ENCODE results near the gene PPP6R2. TPM values are rescaled to one million over a fixed set of nuclear protein-coding genes. Genes with fewer than 3 reads are reported as not detected.
A peak's percentile ranks its signal among the peaks of the same experiment; 100 is the strongest.

The PPP6R2 gene
- total RNA-seq, 1 experiment from 2014 or later, result 62.1 TPM

DNA sequence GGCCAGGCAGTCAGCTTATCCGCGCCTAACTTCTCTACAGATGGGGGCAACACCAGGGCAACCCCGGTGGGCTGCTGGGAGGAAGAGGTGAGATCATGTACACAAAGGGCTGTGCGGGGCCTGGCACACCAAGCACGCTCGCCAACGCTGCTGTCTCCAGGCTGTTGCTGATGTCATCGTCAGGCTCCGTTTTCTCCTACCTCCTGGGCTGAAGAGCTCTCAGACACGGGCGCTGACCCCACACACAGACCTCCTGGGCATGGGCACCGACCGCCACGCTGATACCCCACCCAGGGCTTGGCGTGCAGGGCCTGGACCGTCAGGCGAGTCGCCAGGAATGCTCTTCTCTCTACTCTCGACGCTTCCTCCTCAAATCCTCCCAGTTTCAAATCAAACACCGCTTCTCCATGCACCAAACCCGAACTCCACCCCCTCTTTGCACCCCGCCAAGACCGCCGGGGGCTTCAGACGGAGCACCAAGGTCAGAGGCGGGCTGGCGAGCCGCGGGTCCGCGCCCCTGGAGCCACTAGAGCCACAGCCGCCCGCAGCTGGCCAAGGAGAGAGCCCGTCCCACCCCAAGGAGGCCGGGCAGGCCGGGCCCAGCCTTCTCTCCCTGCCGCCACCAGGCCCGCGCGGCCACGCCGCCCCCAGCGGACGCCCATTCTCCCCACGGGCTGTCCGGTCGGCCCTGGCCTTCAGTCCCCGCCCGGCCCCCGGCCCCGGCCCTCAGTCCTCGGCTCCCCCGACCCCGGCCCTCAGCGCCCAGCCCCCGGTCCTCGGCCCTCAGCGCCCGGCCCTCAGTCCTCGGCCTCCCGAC, 130.9 kb downstream of the PPP6R2 start:
- Histone ChIP-seq H3K4me3 (peak overlapping the region; percentile 94), H3K4me1 (replicated peaks) (peaks cover 34% of the 10 kb centered on the region), H3K36me3 (peaks cover 33% of the 10 kb centered on the region), H3K27ac (peak overlapping the region; percentile 42), H3K9me3 (replicated peaks) (no peaks in the 10 kb centered on the region), H3K27me3 (replicated peaks) (peaks cover 3% of the 10 kb centered on the region; the same call in 1 of the 2 replicates)
- DNase-seq (ENCODE audit: low read depth in 1 of 2, low spot score in 2 of 2), result peak; percentile 56 to 66

DNA sequence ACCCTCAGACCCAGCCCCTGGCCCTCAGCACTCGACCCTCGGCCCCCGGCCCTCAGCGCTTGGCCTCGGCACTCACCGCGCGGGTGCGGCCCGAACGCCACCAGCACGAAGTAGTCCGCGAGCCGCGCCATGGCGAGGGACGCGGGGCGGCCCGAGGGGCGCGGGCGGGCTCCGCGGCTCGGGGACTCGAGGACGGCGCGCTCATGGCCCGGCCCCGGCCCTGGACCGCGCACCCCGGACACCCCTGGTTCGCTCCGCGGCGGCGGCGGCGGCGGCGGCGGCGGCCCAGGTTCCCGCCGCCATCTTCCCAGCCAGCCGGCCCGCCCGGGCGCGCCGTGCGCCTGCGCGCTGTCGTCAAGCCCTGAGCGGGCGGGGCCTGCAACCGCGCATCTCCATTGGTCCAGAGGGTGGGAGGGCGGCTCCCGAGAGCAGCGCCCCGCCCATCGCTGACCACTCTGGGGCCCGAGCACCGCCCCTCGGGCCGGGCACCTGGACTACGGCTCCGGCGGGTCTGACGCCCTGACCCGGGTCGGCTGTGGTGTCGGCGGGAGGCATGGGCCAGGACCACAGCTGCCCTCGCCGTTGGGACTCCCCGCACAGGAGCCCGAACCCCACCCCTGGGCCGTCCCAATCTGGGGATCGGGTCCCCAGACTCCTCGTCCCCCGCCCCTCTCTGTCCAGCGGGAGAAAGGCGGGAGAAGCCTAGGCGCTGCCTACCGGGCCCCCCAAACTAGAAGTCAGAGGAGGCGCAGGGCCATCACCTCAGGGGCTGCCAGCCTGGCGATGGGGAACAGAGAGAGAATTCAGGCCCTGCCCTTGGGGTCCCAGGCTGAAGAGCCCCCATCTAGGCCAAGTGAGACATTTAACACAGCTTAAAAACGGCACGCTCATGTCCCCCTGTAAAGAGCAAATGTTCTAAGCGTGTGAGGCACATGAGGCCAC, 131.9 kb downstream of the PPP6R2 start, which contains the start of gene SBF1:
Gene SBF1 (minus strand): TSS at position 326 of the 942 bp plus-strand sequence. CDS start 195 bp downstream, at position 131.
- peaks cover 31% of the 10 kb centered on the region for H3K36me3 ChIP-seq
- peak; percentile 83 to 90 for DNase-seq (ENCODE audit: low read depth in 1 of 2, low spot score in 2 of 2)
- H3K9me3 ChIP-seq (replicated peaks), result no peaks in the 10 kb centered on the region
- H3K4me1 ChIP-seq (replicated peaks), result peaks cover 28% of the 10 kb centered on the region
- H3K27me3 ChIP-seq (replicated peaks), result peaks cover 10% of the 10 kb centered on the region
- peak within 1 kb of the TSS; percentile 42 for H3K27ac ChIP-seq
- H3K4me3 ChIP-seq, result peak within 1 kb of the TSS; percentile 94

DNA sequence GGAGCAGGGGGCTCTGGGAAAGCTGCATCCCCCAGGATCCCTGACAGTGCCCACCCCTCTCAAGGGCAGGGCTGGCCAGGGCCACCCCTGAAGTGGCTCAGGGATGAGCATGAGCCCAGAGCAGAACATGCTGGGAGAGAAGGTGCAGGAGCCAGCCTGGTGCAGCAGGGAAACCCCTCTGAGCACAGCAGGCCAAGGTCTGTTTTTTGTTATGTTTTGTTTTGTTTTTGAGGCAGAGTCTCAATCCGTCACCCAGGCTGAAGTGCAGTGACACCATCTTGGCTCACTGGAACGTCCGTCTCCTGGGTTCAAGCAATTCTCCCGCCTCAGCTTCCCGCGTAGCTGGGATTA, 132.5 kb downstream of the PPP6R2 start:
- H3K27me3 ChIP-seq (replicated peaks), result peaks cover 17% of the 10 kb centered on the region
- H3K4me1 ChIP-seq (replicated peaks), result peaks cover 21% of the 10 kb centered on the region
- no peak for DNase-seq (ENCODE audit: low read depth in 1 of 2, low spot score in 2 of 2)
- no peak overlapping the region for H3K4me3 ChIP-seq
- H3K9me3 ChIP-seq (replicated peaks), result no peaks in the 10 kb centered on the region
- no peak overlapping the region for H3K27ac ChIP-seq
- H3K36me3 ChIP-seq, result peaks cover 31% of the 10 kb centered on the region

DNA sequence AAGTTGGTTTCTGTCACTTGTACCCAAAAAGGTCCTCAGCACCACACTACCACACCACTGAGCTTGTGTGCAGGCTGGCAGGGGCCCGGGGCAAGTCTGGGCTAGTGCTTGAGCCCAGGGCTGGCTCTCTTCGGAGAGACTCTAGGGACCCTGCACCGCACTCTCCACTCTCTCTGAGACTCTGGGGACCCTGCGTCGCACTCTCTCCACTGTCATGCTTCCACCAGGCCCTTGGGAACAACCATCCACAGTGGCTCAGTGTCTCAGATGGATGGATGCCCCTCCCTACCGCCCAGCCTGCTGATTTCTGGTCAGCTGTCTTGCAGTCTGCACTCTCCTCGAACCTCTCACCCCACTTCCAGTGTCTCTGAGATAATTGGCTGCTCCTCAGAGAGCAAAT, 133.7 kb downstream of the PPP6R2 start:
- H3K4me3 ChIP-seq, result no peak overlapping the region
- peaks cover 26% of the 10 kb centered on the region for H3K36me3 ChIP-seq
- H3K9me3 ChIP-seq (replicated peaks), result no peaks in the 10 kb centered on the region
- H3K27me3 ChIP-seq (replicated peaks), result peaks cover 29% of the 10 kb centered on the region
- no peak for DNase-seq (ENCODE audit: low read depth in 1 of 2, low spot score in 2 of 2)
- peaks cover 28% of the 10 kb centered on the region for H3K4me1 ChIP-seq (replicated peaks)
- no peak overlapping the region for H3K27ac ChIP-seq

DNA sequence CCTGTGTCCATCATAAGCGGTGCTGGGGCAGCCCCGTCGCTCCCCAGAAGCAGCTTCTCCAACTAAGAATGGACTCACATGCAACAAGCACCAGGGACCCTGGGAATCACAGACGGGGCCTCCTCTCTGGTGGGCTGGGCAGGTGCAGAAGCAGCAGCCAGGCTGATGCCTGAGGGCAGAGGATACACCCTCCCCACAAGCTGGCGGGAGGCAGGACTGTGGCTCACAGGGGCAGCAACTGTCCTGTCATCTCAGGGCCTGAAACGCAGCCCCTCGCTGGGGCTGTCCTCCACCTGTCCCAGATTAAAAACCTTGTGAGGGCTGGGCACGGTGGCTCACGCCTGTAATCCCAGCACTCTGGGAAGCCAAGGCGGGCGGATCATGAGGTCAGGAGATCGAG, 134.8 kb downstream of the PPP6R2 start:
- H3K4me1 ChIP-seq (replicated peaks), result peaks cover 28% of the 10 kb centered on the region
- H3K9me3 ChIP-seq (replicated peaks), result no peaks in the 10 kb centered on the region
- no peak for DNase-seq (ENCODE audit: low read depth in 1 of 2, low spot score in 2 of 2)
- H3K27me3 ChIP-seq (replicated peaks), result peaks cover 38% of the 10 kb centered on the region
- no peak overlapping the region for H3K4me3 ChIP-seq
- peaks cover 16% of the 10 kb centered on the region for H3K36me3 ChIP-seq
- no peak overlapping the region for H3K27ac ChIP-seq

DNA sequence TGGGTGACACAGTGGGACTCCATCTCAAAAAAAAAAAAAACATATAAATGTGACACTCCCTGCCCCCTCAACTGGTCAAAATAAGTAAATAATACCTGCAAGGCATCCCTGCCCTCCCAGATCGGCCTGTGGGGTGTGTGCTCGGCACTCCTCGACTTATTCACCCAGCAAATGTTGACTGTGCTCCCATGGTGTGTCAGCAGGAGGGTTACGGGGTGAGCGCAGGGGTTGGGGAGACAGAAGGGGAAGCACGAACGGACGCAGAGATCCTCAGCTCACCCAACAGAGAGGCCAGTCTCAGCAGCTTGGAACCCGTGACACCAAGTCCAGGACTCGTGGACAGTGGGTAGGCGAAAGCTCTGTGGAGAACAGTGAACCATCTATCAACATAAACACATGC, 136.6 kb downstream of the PPP6R2 start:
- Histone ChIP-seq H3K27ac (no peak overlapping the region), H3K4me1 (replicated peaks) (peaks cover 16% of the 10 kb centered on the region), H3K27me3 (replicated peaks) (peaks cover 38% of the 10 kb centered on the region), H3K36me3 (peaks cover under 1% of the 10 kb centered on the region; the same call in 1 of the 2 replicates), H3K4me3 (no peak overlapping the region), H3K9me3 (replicated peaks) (no peaks in the 10 kb centered on the region)
- DNase-seq (ENCODE audit: low read depth in 1 of 2, low spot score in 2 of 2), result no peak

DNA sequence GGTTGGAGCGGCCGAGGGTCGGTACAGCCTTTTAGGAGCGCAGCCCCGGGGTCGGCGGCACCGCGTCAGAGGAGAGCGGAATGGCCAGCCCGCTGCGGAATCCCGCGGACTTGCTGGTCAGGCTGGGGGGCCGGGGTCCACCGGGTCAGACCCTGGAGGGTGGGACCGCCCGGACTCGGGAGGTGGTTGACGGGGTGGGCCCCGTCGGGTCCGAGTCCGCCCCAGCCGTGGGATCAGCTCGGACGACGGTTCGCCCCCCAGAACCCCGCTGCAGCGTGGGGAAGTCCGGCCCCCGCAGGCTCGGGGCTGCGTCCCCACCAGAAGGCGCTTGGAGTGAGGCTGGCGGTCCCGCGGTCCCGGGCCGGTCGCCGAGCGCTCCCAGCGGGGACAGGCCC, 137.9 kb downstream of the PPP6R2 start:
- Histone ChIP-seq H3K4me3 (peak overlapping the region; percentile 26), H3K36me3 (no peaks in the 10 kb centered on the region), H3K4me1 (replicated peaks) (peaks cover 8% of the 10 kb centered on the region; the same call in 1 of the 2 replicates), H3K27me3 (replicated peaks) (peaks cover 38% of the 10 kb centered on the region), H3K9me3 (replicated peaks) (no peaks in the 10 kb centered on the region), H3K27ac (no peak overlapping the region)
- DNase-seq (ENCODE audit: low read depth in 1 of 2, low spot score in 2 of 2), result no peak

DNA sequence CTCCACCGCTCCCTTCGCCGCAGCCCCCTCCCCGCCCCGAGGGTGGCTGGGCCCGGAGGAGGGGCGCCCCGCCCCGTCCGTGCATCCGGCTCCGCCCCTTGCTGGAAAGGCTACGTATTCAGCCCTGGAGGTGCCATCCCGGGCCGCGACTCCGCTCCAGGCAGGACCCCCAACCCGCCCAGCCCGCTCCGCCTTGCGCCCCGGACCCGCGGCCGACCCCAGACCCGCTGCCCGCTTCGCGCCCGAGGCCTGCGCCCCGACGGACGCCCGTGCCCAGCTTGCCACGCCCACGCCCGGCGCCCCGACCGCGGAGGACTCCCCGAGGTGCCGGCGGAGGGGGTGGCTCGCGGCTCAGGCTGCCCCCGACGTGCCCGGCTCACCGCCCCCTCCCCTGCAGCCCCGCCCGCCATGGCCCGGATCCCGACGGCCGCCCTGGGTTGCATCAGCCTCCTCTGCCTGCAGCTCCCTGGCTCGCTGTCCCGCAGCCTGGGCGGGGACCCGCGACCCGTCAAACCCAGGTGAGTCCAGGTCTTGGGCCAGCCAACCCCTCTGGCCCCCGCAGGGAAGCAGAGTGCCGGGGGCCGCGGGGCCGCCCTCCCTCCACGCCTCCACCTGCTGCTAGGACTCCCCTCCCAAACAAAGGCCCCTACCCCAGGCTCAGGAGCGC, 138.4 kb downstream of the PPP6R2 start, which contains the start of gene ADM2:
Gene ADM2 (plus strand): TSS at position 104 of the 667 bp plus-strand sequence. CDS start 305 bp downstream, at position 409.
- H3K27ac ChIP-seq, result no peak within 1 kb of the TSS
- DNase-seq (ENCODE audit: low read depth in 1 of 2, low spot score in 2 of 2), result no peak
- no peaks in the 10 kb centered on the region for H3K36me3 ChIP-seq
- peaks cover 38% of the 10 kb centered on the region for H3K27me3 ChIP-seq (replicated peaks)
- H3K9me3 ChIP-seq (replicated peaks), result no peaks in the 10 kb centered on the region
- peak within 1 kb of the TSS; percentile 26 for H3K4me3 ChIP-seq
- H3K4me1 ChIP-seq (replicated peaks), result peaks cover 8% of the 10 kb centered on the region; the same call in 1 of the 2 replicates

DNA sequence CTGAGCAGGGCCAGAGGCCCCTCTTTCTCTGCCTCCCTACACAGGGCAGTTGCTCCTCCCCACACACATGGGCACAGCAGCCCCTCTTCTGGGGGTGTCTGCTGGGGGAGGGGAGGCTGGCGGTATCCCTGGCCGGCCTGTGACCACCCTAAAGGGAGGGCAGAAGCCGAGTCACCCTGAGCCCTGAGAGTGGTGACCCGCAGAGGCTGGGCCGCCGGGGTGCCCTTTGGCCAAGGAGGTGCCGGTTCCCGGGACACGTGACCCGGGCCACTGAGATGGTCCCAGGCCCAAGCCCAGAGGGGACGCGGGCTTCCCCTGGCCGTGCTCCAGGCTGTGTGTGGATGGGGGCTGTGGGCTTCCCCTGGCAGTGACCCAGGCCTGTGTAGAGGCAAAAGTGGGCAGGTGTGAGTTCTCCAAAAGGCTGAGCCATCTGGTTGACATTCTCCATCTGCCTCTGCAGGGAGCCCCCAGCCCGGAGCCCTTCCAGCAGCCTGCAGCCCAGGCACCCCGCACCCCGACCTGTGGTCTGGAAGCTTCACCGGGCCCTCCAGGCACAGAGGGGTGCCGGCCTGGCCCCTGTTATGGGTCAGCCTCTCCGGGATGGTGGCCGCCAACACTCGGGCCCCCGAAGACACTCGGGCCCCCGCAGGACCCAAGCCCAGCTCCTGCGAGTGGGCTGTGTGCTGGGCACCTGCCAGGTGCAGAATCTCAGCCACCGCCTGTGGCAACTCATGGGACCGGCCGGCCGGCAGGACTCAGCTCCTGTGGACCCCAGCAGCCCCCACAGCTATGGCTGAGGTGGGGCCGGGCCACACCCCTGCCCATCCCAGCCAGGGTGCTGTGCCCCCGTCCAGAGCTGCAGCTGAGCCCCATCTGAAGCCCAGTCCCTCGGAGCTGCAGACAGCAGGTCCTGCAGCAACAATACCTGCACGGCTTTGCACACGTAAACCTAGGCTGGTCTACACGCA, 139.3 kb downstream of the PPP6R2 start:
- no peaks in the 10 kb centered on the region for H3K9me3 ChIP-seq (replicated peaks)
- no peak overlapping the region for H3K27ac ChIP-seq
- peaks cover 8% of the 10 kb centered on the region; the same call in 1 of the 2 replicates for H3K4me1 ChIP-seq (replicated peaks)
- no peak for DNase-seq (ENCODE audit: low read depth in 1 of 2, low spot score in 2 of 2)
- peaks cover 38% of the 10 kb centered on the region for H3K27me3 ChIP-seq (replicated peaks)
- H3K4me3 ChIP-seq, result peak overlapping the region; percentile 26; the same call in 1 of the 2 replicates
- H3K36me3 ChIP-seq, result no peaks in the 10 kb centered on the region

DNA sequence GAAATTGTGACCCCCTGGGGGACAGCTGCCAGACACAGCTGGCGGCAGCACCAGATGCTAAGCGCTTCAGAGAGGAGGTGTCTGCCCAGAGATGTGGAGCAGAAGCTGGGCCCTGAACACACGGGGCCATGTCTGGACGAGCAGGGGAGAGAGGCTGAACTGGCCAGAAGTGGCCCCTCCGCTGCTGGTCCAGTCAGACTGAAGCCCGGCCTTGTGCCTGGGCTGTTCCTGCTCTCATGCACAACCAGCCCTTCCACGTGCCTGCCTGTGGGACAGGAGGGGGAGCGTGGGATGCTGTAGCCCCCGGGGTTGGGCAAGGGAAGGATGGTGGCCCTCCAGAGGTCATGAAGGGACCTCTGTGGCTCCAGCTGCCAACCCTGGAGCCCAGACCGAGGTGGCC, 140.0 kb downstream of the PPP6R2 start:
- Histone ChIP-seq H3K4me1 (replicated peaks) (peaks cover 8% of the 10 kb centered on the region; the same call in 1 of the 2 replicates), H3K9me3 (replicated peaks) (no peaks in the 10 kb centered on the region), H3K27ac (no peak overlapping the region), H3K4me3 (no peak overlapping the region), H3K36me3 (no peaks in the 10 kb centered on the region), H3K27me3 (replicated peaks) (peaks cover 38% of the 10 kb centered on the region)
- DNase-seq (ENCODE audit: low read depth in 1 of 2, low spot score in 2 of 2), result no peak

DNA sequence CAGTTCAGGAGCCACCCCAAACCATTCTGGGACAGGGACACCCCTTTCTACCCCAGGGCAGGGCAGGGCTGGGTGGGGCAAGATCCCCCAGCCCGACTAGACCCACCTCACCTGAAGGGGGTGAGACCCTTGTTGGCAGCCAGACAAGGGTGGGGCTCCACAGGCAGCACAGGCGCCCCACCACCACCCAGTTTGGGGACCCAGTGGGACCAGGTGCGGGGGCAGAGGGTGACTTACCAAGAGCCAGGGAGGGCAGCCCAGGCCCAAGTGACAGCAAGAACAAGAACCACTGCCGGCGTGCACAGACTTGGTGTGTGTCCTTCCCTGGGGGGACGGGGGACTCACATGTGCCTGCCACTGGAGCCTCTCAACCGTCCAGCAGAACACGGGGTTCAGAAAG, 140.4 kb downstream of the PPP6R2 start:
- no peaks in the 10 kb centered on the region for H3K36me3 ChIP-seq
- peaks cover 38% of the 10 kb centered on the region for H3K27me3 ChIP-seq (replicated peaks)
- H3K4me3 ChIP-seq, result no peak overlapping the region
- no peak overlapping the region for H3K27ac ChIP-seq
- DNase-seq (ENCODE audit: low read depth in 1 of 2, low spot score in 2 of 2), result no peak
- H3K9me3 ChIP-seq (replicated peaks), result no peaks in the 10 kb centered on the region
- H3K4me1 ChIP-seq (replicated peaks), result peaks cover 8% of the 10 kb centered on the region; the same call in 1 of the 2 replicates
